ENCODE results near the gene CBX4. TPM values are rescaled to one million over a fixed set of nuclear protein-coding genes. Genes with fewer than 3 reads are reported as not detected.

Gene CBX4
- total and polyA plus RNA-seq, 7 experiments from 2014 or later: 4.0 to 134 (median 78.3) TPM

- H3K4me3 Mint-ChIP-seq: peak overlapping the region in 5 of 10 donors; percentile 19 to 69 (median 33)
- intact Hi-C loops (cut with micrococcal nuclease): loop anchor here in 1 of 2 donors (5.0 kb wide), 2 partner anchors 128 to 183 kb away; no protein-coding TSS in a partner anchor
Measured at GRCh38 chr17:79788989-79789942, 50.0 kb downstream of the CBX4 start.

DNA sequence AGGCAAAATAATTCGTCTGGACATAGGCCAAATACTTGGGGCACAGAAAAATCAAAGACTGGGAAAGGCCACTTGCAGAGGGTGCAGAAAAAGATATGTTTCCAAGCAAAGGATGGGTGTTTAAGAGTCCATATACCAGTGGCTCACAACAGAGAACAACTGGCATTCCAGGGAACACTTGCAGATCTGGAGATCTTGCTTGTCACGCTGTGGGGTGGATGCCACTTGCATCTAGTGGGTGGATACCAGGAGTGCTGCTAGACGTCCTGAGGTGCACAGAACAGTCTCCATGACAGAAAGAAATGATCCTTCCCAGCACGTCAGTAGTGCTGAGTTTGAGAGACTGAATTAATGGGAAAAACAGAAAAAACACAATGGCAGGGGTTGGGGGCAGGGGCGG is 50.8 kb downstream of the CBX4 start:
- H3K36me3 ChIP-seq (ENCODE audit: control insufficient read depth in 2 of 3, insufficient read depth in 3 of 3, low read length in 3 of 3): no peaks in the 10 kb centered on the region
- DNase-seq (no peak), ATAC-seq (no peak)
- H3K27ac ChIP-seq (ENCODE audit: low read depth, low read length): no peak overlapping the region
- no peaks in the 10 kb centered on the region for H3K36me3 Mint-ChIP-seq
- H3K4me3 Mint-ChIP-seq: peak overlapping the region in 3 of 10 donors; percentile 19 to 69 (median 31)
- H3K4me1 Mint-ChIP-seq: peaks cover 0 to 22% (median 12%) of the 10 kb centered on the region in 7 donors
- H3K4me1 ChIP-seq (ENCODE audit: control insufficient read depth in 2 of 2, insufficient read depth in 2 of 2, low read length in 2 of 2): peaks cover 11 to 21% of the 10 kb centered on the region in 2 donors
- no peaks in the 10 kb centered on the region for H3K9me3 ChIP-seq (ENCODE audit: control insufficient read depth in 2 of 3, low read length in 3 of 3)
- no peak overlapping the region for H3K4me3 ChIP-seq (ENCODE audit: low read length)
- H3K27me3 ChIP-seq (ENCODE audit: control insufficient read depth in 2 of 2, insufficient read depth in 2 of 2, low read length in 2 of 2): peaks cover 6 to 21% of the 10 kb centered on the region in 2 donors
- ChIA-PET CTCF (no interaction called here), POLR2A (no interaction called here)
- peak overlapping the region in 1 of 9 donors; percentile 33 for H3K27ac Mint-ChIP-seq
- H3K9me3 Mint-ChIP-seq: no peaks in the 10 kb centered on the region
- intact Hi-C loops (cut with micrococcal nuclease): loop anchor here in 1 of 2 donors (5.0 kb wide), 2 partner anchors 129 to 184 kb away; no protein-coding TSS in a partner anchor
- peaks cover 40 to 67% (median 57%) of the 10 kb centered on the region in 5 donors for H3K27me3 Mint-ChIP-seq

More at GRCh38 chr17:79788989-79789942, 50.0 kb downstream of the CBX4 start:
- no peak for DNase-seq
- Histone ChIP-seq H3K4me1 (ENCODE audit: control insufficient read depth in 2 of 2, insufficient read depth in 2 of 2, low read length in 2 of 2) (peaks cover 11 to 21% of the 10 kb centered on the region in 2 donors), H3K4me3 (ENCODE audit: low read length) (no peak overlapping the region), H3K27ac (ENCODE audit: low read depth, low read length) (no peak overlapping the region), H3K27me3 (ENCODE audit: control insufficient read depth in 2 of 2, insufficient read depth in 2 of 2, low read length in 2 of 2) (peaks cover 6 to 21% of the 10 kb centered on the region in 2 donors), H3K9me3 (ENCODE audit: control insufficient read depth in 2 of 3, low read length in 3 of 3) (no peaks in the 10 kb centered on the region), H3K36me3 (ENCODE audit: control insufficient read depth in 2 of 3, insufficient read depth in 3 of 3, low read length in 3 of 3) (no peaks in the 10 kb centered on the region)
- ATAC-seq: no peak
- Mint-ChIP-seq H3K27ac (peak overlapping the region in 2 of 9 donors; percentile 5 to 48), H3K36me3 (peaks cover 0 to 3% (median 0%) of the 10 kb centered on the region in 5 donors), H3K27me3 (peaks cover 40 to 61% (median 58%) of the 10 kb centered on the region in 5 donors), H3K9me3 (no peaks in the 10 kb centered on the region), H3K4me1 (peaks cover 0 to 22% (median 12%) of the 10 kb centered on the region in 7 donors)
- CTCF ChIA-PET: interaction anchor here (0.6 to 1.2 kb wide), 4 partner anchors 8 to 203 kb away, joined by 3 to 4 read pairs (median 3); no protein-coding TSS in a partner anchor
- POLR2A ChIA-PET: interaction anchor here (0.6 to 1.3 kb wide), 3 partner anchors 22 to 54 kb away, joined by 3 to 4 read pairs (median 3); no protein-coding TSS in a partner anchor

DNA sequence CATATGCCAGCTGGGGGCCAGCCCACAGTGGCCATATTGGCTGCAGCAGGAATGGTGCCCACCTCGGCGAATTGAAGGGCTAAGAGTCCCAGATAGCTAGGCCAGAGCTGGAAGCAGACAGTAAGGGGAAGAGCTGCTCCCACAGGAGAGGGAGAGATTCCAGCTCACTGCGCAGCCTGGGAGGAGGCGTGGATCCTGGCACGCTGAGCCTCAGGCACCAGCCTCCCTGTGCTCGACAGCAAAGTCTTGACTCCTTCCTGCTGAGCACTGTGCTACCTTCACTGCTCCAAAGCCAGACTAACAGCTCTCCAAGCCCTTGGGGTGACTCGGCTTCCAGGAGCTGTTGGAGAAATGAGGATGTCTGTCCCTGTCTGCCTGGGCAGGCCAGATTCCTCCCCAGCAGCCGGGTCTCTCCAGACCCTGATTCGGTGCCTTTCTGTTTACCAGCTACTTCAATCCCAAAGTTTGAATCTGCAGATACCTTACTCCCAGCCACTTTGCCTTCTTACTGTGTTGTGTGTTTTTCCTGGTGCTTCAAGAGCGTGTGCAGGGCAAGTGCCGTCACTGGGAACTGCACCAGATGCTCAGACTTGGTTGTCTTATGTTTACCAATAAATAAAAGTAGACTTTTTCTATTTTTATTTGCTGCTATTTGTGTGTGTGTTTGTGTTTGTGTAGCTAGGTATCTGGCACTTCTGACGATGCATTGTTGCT is 52.2 kb downstream of the CBX4 start:
- H3K9me3 ChIP-seq (ENCODE audit: control insufficient read depth in 2 of 3, low read length in 3 of 3): no peaks in the 10 kb centered on the region
- H3K4me3 Mint-ChIP-seq: no peak overlapping the region
- H3K4me3 ChIP-seq (ENCODE audit: low read length): no peak overlapping the region
- intact Hi-C loops (cut with micrococcal nuclease): loop anchor here in 1 of 2 donors (5.0 kb wide), 2 partner anchors 130 to 185 kb away; no protein-coding TSS in a partner anchor
- ChIA-PET POLR2A (no interaction called here), CTCF (interaction anchor here (0.5 to 1.1 kb wide), 3 partner anchors 48 to 800 kb away, joined by 3 read pairs; no protein-coding TSS in a partner anchor)
- no peaks in the 10 kb centered on the region for H3K36me3 ChIP-seq (ENCODE audit: control insufficient read depth in 2 of 3, insufficient read depth in 3 of 3, low read length in 3 of 3)
- ATAC-seq (no peak), DNase-seq (no peak)
- no peak overlapping the region for H3K27ac ChIP-seq (ENCODE audit: low read depth, low read length)
- no peak overlapping the region for H3K27ac Mint-ChIP-seq
- H3K27me3 ChIP-seq (ENCODE audit: control insufficient read depth in 2 of 2, insufficient read depth in 2 of 2, low read length in 2 of 2): peaks cover 6 to 21% of the 10 kb centered on the region in 2 donors
- no peaks in the 10 kb centered on the region for H3K9me3 Mint-ChIP-seq
- H3K36me3 Mint-ChIP-seq: no peaks in the 10 kb centered on the region
- peaks cover 0 to 17% (median 8%) of the 10 kb centered on the region in 7 donors for H3K4me1 Mint-ChIP-seq
- peaks cover 11 to 21% of the 10 kb centered on the region in 2 donors for H3K4me1 ChIP-seq (ENCODE audit: control insufficient read depth in 2 of 2, insufficient read depth in 2 of 2, low read length in 2 of 2)
- H3K27me3 Mint-ChIP-seq: peaks cover 46 to 75% (median 54%) of the 10 kb centered on the region in 5 donors

DNA sequence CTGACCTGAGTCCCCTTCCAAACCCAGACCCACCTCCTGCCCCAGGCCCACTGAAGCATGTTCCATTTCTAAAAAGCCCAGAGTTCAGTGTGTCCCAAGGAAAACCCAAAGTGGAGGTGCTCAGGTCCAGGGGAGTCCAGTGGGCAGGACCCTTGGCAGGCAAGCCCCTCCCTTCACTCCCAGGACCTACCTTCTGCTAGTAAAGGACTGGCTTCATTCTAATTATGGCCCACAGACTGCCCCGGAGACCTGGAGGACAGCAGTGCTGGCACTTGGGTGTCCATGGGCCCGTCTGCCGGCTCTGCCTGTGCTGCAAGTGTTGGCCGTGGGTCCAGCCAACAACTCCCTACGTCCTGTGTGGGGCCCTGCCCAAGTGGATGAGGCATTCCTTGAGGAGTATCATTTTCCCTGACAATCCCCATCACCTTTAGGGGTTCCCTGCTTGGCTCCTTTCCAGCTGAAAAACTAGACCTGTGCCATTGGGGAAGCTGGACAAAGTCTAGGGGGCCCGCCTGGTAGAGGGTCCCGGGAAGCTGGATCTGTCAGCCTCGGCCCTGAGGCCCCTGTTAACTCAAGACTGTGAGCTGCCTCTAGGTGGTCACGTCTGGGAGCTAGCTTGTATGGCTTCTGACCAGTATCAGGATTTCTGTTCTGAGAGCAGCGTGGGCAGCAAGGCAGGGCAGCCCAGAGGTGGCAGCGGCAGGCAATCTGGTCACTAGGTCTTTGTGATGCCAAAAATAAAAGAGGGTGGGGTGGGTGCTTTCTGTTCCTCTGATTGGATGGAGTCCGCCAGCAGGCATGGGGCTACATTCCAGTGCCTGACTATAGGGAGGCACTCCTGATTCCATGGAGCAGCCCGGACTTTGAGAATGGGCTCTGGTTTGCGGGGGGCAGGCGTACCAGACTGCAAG is 53.1 kb downstream of the CBX4 start:
- Mint-ChIP-seq H3K36me3 (no peaks in the 10 kb centered on the region), H3K27ac (no peak overlapping the region), H3K4me1 (peaks cover 0 to 21% (median 8%) of the 10 kb centered on the region in 7 donors), H3K9me3 (no peaks in the 10 kb centered on the region), H3K4me3 (no peak overlapping the region), H3K27me3 (peaks cover 47 to 81% (median 57%) of the 10 kb centered on the region in 5 donors)
- DNase-seq (no peak), ATAC-seq (no peak)
- H3K36me3 ChIP-seq (ENCODE audit: control insufficient read depth in 2 of 3, insufficient read depth in 3 of 3, low read length in 3 of 3): no peaks in the 10 kb centered on the region
- H3K27me3 ChIP-seq (ENCODE audit: control insufficient read depth in 2 of 2, insufficient read depth in 2 of 2, low read length in 2 of 2): peaks cover 6 to 12% of the 10 kb centered on the region in 2 donors
- no peak overlapping the region for H3K27ac ChIP-seq (ENCODE audit: low read depth, low read length)
- peaks cover 4 to 11% of the 10 kb centered on the region in 2 donors for H3K4me1 ChIP-seq (ENCODE audit: control insufficient read depth in 2 of 2, insufficient read depth in 2 of 2, low read length in 2 of 2)
- ChIA-PET CTCF (no interaction called here), POLR2A (interaction anchor here (1.0 kb wide), 1 partner anchor 10 kb away, joined by 4 read pairs; no protein-coding TSS in a partner anchor)
- no peak overlapping the region for H3K4me3 ChIP-seq (ENCODE audit: low read length)
- no peaks in the 10 kb centered on the region for H3K9me3 ChIP-seq (ENCODE audit: control insufficient read depth in 2 of 3, low read length in 3 of 3)
- intact Hi-C loops (cut with micrococcal nuclease): loop anchor here in 1 of 2 donors (5.0 kb wide), 2 partner anchors 131 to 186 kb away; no protein-coding TSS in a partner anchor

DNA sequence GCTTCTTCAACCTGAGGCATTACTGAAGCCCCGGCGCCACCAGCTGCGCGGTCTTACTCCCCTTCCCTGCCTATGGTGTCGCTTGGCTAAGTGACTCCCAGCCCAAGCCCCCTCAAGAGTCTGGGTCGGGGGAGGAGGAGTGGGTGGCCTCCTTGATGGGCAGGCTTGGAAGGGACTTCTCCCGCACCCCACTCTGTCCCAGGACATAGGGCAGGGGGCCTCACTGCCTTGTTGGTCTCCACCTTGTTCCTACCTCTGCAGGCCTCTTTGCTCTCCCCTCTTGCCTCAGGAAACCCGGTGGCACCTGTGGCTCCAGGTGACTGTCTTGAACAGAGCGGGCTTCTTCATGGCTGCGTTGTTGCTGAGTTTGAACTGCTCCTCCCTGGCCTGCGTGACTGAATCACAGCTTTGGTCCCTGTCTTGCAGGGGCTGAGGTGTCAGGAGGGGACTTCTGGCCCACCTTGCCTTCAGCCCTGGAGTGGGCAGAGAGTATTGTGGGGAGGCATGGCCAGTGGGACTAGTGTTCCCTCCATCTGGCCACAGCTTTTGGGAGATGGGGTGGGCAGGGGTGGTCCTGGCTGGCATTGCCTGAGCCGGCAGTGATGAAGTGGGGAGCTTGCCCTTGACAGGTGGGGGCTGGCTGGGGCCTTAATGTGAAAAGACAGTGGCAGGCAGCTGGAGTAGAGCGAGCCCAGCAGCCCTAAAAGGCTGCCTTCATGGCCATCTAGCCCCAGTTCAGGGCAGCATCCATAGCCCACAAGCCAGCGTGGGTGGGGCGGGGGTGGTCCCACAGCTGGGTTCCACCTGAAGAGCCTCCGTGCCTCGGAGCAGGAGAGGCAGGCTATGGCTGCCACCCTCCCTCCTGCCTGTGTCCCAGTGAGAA is 54.0 kb downstream of the CBX4 start:
- H3K36me3 ChIP-seq (ENCODE audit: control insufficient read depth in 2 of 3, insufficient read depth in 3 of 3, low read length in 3 of 3): no peaks in the 10 kb centered on the region
- Mint-ChIP-seq H3K27me3 (peaks cover 43 to 80% (median 66%) of the 10 kb centered on the region in 5 donors), H3K4me1 (peaks cover 0 to 13% (median 8%) of the 10 kb centered on the region in 7 donors), H3K27ac (peak overlapping the region in 1 of 9 donors; percentile 52), H3K4me3 (peak overlapping the region in 1 of 10 donors; percentile 39), H3K36me3 (no peaks in the 10 kb centered on the region), H3K9me3 (no peaks in the 10 kb centered on the region)
- ChIA-PET CTCF (no interaction called here), POLR2A (interaction anchor here (1.0 kb wide), 1 partner anchor 9 kb away, joined by 4 read pairs; no protein-coding TSS in a partner anchor)
- ATAC-seq (no peak), DNase-seq (no peak)
- no peak overlapping the region for H3K4me3 ChIP-seq (ENCODE audit: low read length)
- intact Hi-C loops (cut with micrococcal nuclease): loop anchor here in 1 of 2 donors (5.0 kb wide), 2 partner anchors 132 to 187 kb away; no protein-coding TSS in a partner anchor
- no peaks in the 10 kb centered on the region for H3K9me3 ChIP-seq (ENCODE audit: control insufficient read depth in 2 of 3, low read length in 3 of 3)
- H3K4me1 ChIP-seq (ENCODE audit: control insufficient read depth in 2 of 2, insufficient read depth in 2 of 2, low read length in 2 of 2): peaks cover 0 to 3% of the 10 kb centered on the region in 2 donors
- H3K27me3 ChIP-seq (ENCODE audit: control insufficient read depth in 2 of 2, insufficient read depth in 2 of 2, low read length in 2 of 2): peaks cover 3 to 6% of the 10 kb centered on the region in 2 donors
- no peak overlapping the region for H3K27ac ChIP-seq (ENCODE audit: low read depth, low read length)
